ENCODE data around the gene PLEKHA8.
A peak's percentile ranks its signal among the peaks of the same experiment; 100 is the strongest.

Gene PLEKHA8

GRCh38 chr7:30026229-30027064 lies 1.8 kb upstream of the PLEKHA8 start, which contains the start of gene FKBP14:
Gene FKBP14, minus strand, starts transcription at chr7:30026702. Its CDS starts 194 bp downstream, at chr7:30026508.
- DNase-seq = peak; percentile 83

GRCh38 chr7:30027065-30027456 lies 1.2 kb upstream of the PLEKHA8 start:
- no peak for DNase-seq

GRCh38 chr7:30027740-30028215 lies 434 bp upstream of the PLEKHA8 start:
- no peak for DNase-seq

GRCh38 chr7:30028749-30029635 lies 780 bp downstream of the PLEKHA8 start:
- no peak for DNase-seq

GRCh38 chr7:30029696-30030095 lies 1.5 kb downstream of the PLEKHA8 start:
- no peak for DNase-seq

- DNase-seq = no peak
Measured at GRCh38 chr7:30032310-30033125, 4.3 kb downstream of the PLEKHA8 start.

GRCh38 chr7:30034501-30034900 lies 6.3 kb downstream of the PLEKHA8 start:
- DNase-seq = no peak

GRCh38 chr7:30036220-30036619 lies 8.0 kb downstream of the PLEKHA8 start:
- no peak for DNase-seq

- no peak for DNase-seq
Measured at GRCh38 chr7:30038196-30038980, 10.2 kb downstream of the PLEKHA8 start.

- DNase-seq = no peak
Measured at GRCh38 chr7:30040938-30041337, 12.7 kb downstream of the PLEKHA8 start.

GRCh38 chr7:30041526-30042269 lies 13.5 kb downstream of the PLEKHA8 start:
- no peak for DNase-seq

- no peak for DNase-seq
Measured at GRCh38 chr7:30046127-30046770, 18.0 kb downstream of the PLEKHA8 start.

- no peak for DNase-seq
Measured at GRCh38 chr7:30047124-30047523, 18.9 kb downstream of the PLEKHA8 start.

- no peak for DNase-seq
Measured at GRCh38 chr7:30048582-30048981, 20.4 kb downstream of the PLEKHA8 start.

- DNase-seq = no peak
Measured at GRCh38 chr7:30049173-30049572, 21.0 kb downstream of the PLEKHA8 start.

- DNase-seq = no peak
Measured at GRCh38 chr7:30053068-30053467, 24.9 kb downstream of the PLEKHA8 start.

GRCh38 chr7:30057741-30058140 lies 29.5 kb downstream of the PLEKHA8 start:
- no peak for DNase-seq

GRCh38 chr7:30061786-30062185 lies 33.6 kb downstream of the PLEKHA8 start:
- peak; percentile 43 for DNase-seq

GRCh38 chr7:30062587-30062986 lies 34.4 kb downstream of the PLEKHA8 start:
- no peak for DNase-seq

- no peak for DNase-seq
Measured at GRCh38 chr7:30065746-30066145, 37.5 kb downstream of the PLEKHA8 start.

- no peak for DNase-seq
Measured at GRCh38 chr7:30066687-30067086, 38.5 kb downstream of the PLEKHA8 start.
